WI38 (cell line): ENCODE data around the gene VAPB.

ENCODE experiments used
- H3K4me3 ChIP-seq: 2 replicates; pipeline ENCODE4 v1.5.1; 2011; ENCODE audit warnings: low read depth, mild to moderate bottlenecking, control low read depth, low read length
- TF ChIP-seq, protein P1 (sequence below): IDR thresholded peaks from 2 replicates; pipeline ENCODE4 v1.5.1; 2012; ENCODE audit warnings: low read depth, mild to moderate bottlenecking, control low read depth, low read length

Gene VAPB, protein sequence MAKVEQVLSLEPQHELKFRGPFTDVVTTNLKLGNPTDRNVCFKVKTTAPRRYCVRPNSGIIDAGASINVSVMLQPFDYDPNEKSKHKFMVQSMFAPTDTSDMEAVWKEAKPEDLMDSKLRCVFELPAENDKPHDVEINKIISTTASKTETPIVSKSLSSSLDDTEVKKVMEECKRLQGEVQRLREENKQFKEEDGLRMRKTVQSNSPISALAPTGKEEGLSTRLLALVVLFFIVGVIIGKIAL

DNA sequence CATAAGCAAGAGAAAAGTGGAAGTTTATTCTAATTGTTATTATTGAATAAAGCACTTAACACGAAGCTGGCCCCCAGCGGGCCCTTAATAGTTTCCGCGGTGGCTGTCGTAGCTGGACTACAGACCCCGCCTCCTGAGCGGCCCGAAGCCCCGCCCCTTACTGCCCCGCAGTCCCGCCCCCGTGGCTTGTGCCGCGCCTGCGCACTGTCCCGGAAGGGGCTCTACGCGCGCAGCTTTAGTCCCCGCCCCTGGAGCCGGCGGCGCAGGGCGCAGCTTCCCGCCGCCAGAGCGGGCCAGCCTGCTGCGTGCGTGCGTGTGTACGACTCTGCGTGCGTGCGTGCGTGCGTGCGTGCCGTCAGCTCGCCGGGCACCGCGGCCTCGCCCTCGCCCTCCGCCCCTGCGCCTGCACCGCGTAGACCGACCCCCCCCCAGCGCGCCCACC, at the start of gene VAPB:
Gene VAPB, plus strand, starts transcription at position 348 of the 442 bp plus-strand sequence. CDS start 231 bp downstream, outside the sequence.
- peak within 1 kb of the TSS; percentile 86 for H3K4me3 ChIP-seq
- TF ChIP-seq, protein P1, sequence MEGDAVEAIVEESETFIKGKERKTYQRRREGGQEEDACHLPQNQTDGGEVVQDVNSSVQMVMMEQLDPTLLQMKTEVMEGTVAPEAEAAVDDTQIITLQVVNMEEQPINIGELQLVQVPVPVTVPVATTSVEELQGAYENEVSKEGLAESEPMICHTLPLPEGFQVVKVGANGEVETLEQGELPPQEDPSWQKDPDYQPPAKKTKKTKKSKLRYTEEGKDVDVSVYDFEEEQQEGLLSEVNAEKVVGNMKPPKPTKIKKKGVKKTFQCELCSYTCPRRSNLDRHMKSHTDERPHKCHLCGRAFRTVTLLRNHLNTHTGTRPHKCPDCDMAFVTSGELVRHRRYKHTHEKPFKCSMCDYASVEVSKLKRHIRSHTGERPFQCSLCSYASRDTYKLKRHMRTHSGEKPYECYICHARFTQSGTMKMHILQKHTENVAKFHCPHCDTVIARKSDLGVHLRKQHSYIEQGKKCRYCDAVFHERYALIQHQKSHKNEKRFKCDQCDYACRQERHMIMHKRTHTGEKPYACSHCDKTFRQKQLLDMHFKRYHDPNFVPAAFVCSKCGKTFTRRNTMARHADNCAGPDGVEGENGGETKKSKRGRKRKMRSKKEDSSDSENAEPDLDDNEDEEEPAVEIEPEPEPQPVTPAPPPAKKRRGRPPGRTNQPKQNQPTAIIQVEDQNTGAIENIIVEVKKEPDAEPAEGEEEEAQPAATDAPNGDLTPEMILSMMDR: no peak

DNA sequence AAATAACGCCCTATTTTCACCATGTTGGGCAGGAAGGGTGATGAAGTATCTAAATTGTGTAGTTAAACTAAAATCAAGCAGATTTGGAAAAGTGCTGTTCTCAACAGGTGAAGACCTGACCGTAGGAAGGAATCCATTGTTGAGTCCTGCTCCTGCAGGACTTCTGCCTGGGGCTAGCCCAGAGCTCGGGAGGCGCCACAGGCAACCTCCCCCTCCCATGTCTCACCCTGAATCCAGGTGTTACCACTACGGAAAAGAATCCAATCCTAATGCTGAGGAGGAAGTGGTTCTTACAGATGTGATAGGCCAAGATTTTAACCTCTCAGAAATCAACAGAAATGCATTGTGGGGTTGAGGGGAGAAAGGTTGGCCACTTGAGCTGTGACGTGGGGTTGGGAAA, 49.3 kb upstream of the VAPB start:
- TF ChIP-seq, protein P1: no peak
- no peak overlapping the region for H3K4me3 ChIP-seq

DNA sequence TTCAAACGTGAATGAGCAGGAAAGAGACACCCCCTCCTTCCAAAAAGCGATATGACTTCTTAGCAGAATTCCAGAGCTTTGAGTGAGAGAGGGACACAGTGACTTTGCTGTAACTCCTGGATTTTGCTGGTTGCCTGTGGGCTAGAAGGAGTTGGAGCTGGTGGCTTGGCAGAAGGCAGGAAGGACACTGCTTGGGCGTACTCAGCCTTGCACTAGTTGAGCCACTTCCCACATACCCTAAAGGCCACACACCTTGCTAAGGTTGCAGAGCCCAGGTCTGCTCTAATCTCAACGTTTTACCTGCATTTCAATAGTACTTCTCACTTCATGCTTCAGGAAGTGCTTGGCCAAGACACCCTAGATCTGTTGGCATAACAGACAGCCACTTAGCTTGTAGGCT, 48.9 kb upstream of the VAPB start:
- H3K4me3 ChIP-seq: no peak overlapping the region
- TF ChIP-seq, protein P1: no peak

DNA sequence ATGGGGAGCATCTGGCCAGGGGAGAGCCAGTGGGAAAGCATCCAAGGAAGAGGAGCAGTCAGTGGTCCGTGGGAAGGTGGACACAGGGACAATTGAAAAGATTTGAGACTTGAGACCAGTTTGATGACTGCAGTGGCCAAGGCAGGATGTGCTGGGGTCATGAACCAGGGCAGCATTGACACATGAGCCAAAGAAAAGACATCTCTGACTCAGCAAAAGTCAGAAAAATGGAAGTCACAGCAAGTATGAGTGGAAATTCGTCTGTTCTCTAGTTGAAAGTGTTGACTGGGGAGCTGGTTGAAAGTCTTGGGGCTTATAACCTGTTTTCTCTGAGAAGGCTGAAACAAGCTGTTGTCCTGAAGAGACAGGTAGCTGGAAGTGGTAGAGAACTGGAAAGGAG, 48.2 kb upstream of the VAPB start:
- H3K4me3 ChIP-seq: no peak overlapping the region
- TF ChIP-seq, protein P1: no peak

DNA sequence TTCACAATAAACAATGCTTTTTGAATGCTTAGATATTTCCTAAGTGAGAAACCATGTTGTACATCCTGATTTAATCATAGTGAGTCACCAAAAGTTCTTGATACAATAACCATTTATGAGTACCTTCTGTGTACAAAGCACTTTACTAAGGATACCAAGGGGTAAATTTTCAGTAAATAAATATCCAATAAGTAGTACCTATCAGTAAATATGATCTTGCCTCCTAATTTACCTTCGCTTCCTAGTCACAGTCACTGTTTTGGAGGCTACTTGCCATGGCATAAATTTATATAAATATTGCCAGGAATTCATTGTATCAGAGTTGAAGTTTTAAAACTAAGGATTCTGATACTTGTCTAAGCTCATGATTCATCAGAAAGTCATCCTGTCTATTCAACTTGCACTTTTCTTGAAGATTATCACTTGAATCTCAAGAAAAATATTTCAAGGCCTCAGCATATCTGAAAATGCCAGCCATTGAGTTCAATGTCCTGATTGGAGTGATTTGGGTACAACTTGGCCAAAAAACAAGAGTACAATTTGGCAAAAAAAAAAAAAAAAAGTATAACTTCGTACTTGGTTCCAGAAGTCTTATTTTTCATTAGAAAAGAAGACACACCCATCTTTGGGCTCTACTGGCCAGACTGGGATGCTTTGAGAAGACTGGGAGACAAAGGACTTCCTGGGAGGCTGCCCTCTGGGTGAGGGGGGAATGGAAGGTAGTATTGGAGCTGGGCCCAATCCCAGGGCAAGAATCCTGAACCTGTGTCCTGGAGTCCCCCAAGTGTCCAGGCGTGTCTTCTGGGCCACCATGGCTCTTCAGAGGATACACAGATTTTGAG, 46.7 kb upstream of the VAPB start:
- no peak overlapping the region for H3K4me3 ChIP-seq
- TF ChIP-seq, protein P1: no peak

DNA sequence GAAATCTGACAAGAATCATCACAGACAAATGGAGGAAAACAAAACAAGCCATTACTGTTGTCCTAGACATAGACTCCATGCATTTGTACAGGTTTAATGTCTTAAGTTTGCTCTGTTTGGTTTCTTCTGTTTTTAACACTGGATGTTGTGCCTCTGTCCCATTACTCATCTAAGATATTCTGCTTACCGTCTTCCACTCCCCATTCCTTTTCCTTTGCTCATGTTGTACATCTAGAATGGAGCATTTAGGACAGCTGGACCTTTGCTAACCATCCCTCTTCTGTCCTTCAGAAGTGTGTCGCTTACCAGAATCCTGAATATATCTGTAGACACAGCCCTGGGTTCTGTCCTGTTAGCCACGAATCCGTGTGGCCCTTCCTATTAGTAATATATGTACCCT, 44.3 kb upstream of the VAPB start:
- TF ChIP-seq, protein P1: no peak

DNA sequence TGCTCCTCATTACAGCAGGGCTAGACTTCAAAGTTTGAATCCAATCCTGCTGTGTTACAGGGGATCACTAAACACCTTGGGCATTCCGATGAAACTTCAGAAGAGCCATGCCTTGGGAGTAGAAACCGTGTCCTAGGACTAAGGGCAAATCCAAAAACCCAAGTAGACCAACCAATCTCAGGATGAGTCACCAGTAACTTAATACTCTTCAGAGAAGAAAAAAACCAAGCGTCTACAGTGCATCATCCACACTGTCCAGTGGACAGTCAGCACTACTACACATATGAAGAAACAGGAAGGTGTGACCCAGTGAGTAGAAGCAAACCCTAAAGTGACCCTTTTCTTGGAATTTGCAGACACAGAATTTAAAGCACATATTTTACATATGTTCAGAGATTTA, 39.5 kb upstream of the VAPB start:
- TF ChIP-seq, protein P1: no peak
- no peak overlapping the region for H3K4me3 ChIP-seq

More for the DNA sequence above, 44.3 kb upstream of the VAPB start:
- no peak overlapping the region for H3K4me3 ChIP-seq
